HFFc6 (cell line): ENCODE results near the gene DEFB131A. TPM values are rescaled to one million over a fixed set of nuclear protein-coding genes. Genes with fewer than 3 reads are reported as not detected.
"Not testable (repeated sequence)": the region's sequence is repeated elsewhere in the genome, so short reads cannot be mapped to it uniquely, and the experiment has no call there.

Source experiments
- DNase-seq: peaks from one replicate; pipeline ENCODE4 v3.0.0-alpha.2; 2018
- H3K27ac Mint-ChIP-seq: 2 replicates; pipeline ENCODE4 v1.8.0; 2020; ENCODE audit warnings: mild to moderate bottlenecking, mixed read lengths
- H3K27me3 Mint-ChIP-seq: 2 replicates; pipeline ENCODE4 v1.8.0; 2021; ENCODE audit warnings: mild to moderate bottlenecking, moderate library complexity, mixed read lengths; ENCODE audit not compliant: insufficient read depth
- H3K36me3 Mint-ChIP-seq: 2 replicates; pipeline ENCODE4 v1.8.0; 2021; ENCODE audit warnings: low read depth, mixed read lengths
- H3K4me1 Mint-ChIP-seq: 2 replicates; pipeline ENCODE4 v1.8.0; 2020; ENCODE audit warnings: low read depth, mixed read lengths
- H3K4me3 Mint-ChIP-seq: 2 replicates; pipeline ENCODE4 v1.8.0; 2020; ENCODE audit warnings: mild to moderate bottlenecking, moderate library complexity, mixed read lengths
- H3K9me3 Mint-ChIP-seq: 2 replicates; pipeline ENCODE4 v1.8.0; 2020; ENCODE audit warnings: mild to moderate bottlenecking, mixed read lengths
- long read RNA-seq: library from polyadenylated mRNA; unstranded; transcript quantifications from one replicate; pipeline ENCODE4 v2.0.0, GENCODE V29; 2019
- total RNA-seq, 6 experiments: library from RNA; stranded (reverse); fragmentation: NEBNext Ultra II Directional; extraction: Animal tissue kit (Norgen Biotek cat#: 25700); gene quantifications; 2 replicates in 1 of 6; 3 replicates in 5 of 6; pipeline ENCODE4 v1.2.3, GENCODE V29; 2021
- TF ChIP-seq, protein P1 (sequence below): fragments of 200-600 bp; sonication (generic); IDR thresholded peaks from 2 replicates; pipeline ENCODE4 v1.5.0; 2021; ENCODE audit warnings: antibody characterized with exemption, mild to moderate bottlenecking

The DEFB131A gene, protein sequence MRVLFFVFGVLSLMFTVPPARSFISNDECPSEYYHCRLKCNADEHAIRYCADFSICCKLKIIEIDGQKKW
- total RNA-seq, result not detected
- long read RNA-seq, result 0 reads

DNA sequence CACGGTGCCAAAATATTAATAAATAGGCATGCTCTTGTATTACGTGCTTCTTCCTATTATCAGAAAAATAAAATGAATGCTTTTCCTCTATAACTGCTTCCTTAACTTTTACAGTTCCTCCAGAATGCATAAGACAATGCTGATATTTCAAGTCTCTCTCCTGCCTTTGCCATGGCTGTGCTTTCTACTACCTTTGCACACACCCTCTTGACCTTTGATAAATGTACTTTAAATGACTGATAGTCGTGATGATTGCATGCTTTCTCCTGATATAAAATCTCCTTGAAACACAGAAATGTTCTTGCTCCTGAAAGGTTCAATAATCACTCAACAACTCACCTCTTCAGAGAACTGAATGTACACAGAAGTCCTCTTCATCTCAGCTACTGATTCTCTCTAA lies at the start of gene DEFB131A:
Gene DEFB131A (plus strand): TSS at position 301 of the 400 bp plus-strand sequence. CDS start 120 bp downstream, outside the sequence.
- not testable (repeated sequence) for H3K27ac Mint-ChIP-seq, H3K27me3 Mint-ChIP-seq, H3K36me3 Mint-ChIP-seq, H3K4me3 Mint-ChIP-seq, H3K4me1 Mint-ChIP-seq, DNase-seq
- H3K9me3 Mint-ChIP-seq, result peaks cover 45% of the 10 kb centered on the region

DNA sequence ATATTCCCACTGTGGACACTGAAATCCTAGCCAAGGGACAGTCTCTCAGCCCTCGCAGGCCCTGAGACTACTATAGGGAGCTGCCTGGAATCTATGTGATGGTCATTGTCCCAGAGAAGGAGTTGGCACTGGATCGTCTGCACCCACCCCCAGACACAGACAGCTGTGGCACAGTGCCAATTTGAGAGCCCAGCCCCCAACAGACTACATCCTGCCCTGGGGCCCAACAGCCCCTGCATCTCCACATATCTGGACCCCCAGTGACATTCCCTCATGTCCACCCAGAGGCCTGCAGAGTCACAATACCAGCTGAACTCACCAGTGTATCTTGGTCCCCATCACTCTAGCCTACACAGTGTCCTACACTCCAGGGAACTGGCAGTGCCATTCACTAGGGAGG lies 38.4 kb upstream of the DEFB131A start:
- H3K4me1 Mint-ChIP-seq, H3K36me3 Mint-ChIP-seq, H3K27me3 Mint-ChIP-seq, H3K27ac Mint-ChIP-seq, H3K4me3 Mint-ChIP-seq, DNase-seq: not testable (repeated sequence)
- H3K9me3 Mint-ChIP-seq, result peaks cover 47% of the 10 kb centered on the region

DNA sequence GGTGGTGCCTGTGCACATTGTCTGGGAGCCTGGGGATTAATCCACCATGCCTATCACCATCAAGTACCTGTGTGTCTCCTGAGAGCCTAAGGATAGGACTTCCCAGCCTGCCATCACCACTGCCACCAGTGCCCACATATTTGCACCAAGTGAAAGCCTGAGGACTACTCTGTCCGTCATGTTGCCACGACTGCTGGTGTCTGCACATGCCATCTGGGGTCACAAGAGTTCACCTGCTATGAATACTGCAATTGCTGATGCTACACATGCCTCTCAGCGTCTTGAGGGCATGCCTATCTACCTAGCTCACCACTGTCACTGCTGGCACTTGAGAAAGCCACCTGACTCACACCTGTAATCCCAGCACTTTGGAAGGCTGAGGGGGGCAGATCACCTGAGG lies 37.7 kb upstream of the DEFB131A start:
- not testable (repeated sequence) for H3K36me3 Mint-ChIP-seq, H3K27ac Mint-ChIP-seq, DNase-seq, H3K4me1 Mint-ChIP-seq, H3K27me3 Mint-ChIP-seq, H3K4me3 Mint-ChIP-seq
- H3K9me3 Mint-ChIP-seq, result peaks cover 47% of the 10 kb centered on the region

- Mint-ChIP-seq H3K36me3 (no peaks in the 10 kb centered on the region; the same call in 1 of the 2 replicates), H3K27ac (no peak overlapping the region), H3K4me3 (no peak overlapping the region), H3K9me3 (peaks cover 66% of the 10 kb centered on the region), H3K4me1 (no peaks in the 10 kb centered on the region), H3K27me3 (no peaks in the 10 kb centered on the region)
- TF ChIP-seq, protein P1, sequence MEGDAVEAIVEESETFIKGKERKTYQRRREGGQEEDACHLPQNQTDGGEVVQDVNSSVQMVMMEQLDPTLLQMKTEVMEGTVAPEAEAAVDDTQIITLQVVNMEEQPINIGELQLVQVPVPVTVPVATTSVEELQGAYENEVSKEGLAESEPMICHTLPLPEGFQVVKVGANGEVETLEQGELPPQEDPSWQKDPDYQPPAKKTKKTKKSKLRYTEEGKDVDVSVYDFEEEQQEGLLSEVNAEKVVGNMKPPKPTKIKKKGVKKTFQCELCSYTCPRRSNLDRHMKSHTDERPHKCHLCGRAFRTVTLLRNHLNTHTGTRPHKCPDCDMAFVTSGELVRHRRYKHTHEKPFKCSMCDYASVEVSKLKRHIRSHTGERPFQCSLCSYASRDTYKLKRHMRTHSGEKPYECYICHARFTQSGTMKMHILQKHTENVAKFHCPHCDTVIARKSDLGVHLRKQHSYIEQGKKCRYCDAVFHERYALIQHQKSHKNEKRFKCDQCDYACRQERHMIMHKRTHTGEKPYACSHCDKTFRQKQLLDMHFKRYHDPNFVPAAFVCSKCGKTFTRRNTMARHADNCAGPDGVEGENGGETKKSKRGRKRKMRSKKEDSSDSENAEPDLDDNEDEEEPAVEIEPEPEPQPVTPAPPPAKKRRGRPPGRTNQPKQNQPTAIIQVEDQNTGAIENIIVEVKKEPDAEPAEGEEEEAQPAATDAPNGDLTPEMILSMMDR, result no peak
- DNase-seq, result no peak
Measured at GRCh38 chr4:9409793-9410192, 34.4 kb upstream of the DEFB131A start.

DNA sequence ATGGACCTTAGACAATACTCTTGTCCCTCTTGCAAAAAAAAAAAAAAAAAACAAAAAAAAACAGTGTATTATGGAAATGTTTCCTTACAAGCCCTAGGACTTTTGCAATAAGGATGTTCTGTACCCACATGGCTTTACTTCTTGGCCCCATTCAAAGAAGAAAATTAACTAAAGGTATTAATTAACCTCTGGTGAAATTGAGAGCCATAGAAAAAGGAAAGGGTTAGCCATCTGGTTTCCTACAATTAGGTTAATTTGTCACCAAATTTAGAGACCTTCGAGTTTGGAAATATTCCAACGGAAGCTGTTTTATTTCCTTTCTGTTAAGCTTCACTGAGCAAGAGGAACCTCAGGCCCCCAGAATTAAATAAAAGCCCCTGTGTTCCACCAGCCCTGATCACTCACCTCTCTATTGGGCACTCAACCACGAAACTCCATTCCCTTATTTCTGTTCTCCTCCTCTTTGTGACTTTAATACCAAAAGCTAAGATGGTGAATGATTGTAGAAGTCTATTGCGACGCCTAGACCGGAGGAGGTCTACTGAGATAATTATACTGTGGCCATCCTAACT lies 22.2 kb upstream of the DEFB131A start:
- H3K36me3 Mint-ChIP-seq, result not testable (repeated sequence)

DNA sequence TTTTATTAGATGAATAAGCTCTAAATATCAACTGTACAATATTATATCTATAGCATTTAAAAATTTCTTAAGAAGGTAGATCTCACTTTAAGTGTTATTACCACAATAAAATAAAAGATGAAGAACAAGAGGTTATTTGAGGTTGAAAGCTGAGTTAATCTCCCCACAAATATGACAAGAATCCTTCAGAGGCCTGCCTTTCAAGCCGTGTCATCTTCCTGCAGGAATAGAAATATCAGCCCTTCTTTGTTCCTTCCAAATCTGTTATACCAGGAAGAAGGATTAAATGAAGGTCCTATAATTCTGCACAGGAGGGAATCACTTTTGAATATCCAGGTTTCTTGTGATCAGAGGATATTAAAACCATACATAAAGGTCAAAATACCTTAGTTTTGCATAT lies 18.3 kb upstream of the DEFB131A start:
- not testable (repeated sequence) for H3K36me3 Mint-ChIP-seq, H3K27me3 Mint-ChIP-seq, DNase-seq, H3K4me1 Mint-ChIP-seq, H3K27ac Mint-ChIP-seq, H3K4me3 Mint-ChIP-seq
- H3K9me3 Mint-ChIP-seq, result peaks cover 20% of the 10 kb centered on the region

More for the DNA sequence above, 22.2 kb upstream of the DEFB131A start:
- DNase-seq, H3K27me3 Mint-ChIP-seq, H3K27ac Mint-ChIP-seq, H3K4me1 Mint-ChIP-seq, H3K4me3 Mint-ChIP-seq: not testable (repeated sequence)
- peaks cover 41% of the 10 kb centered on the region for H3K9me3 Mint-ChIP-seq

DNA sequence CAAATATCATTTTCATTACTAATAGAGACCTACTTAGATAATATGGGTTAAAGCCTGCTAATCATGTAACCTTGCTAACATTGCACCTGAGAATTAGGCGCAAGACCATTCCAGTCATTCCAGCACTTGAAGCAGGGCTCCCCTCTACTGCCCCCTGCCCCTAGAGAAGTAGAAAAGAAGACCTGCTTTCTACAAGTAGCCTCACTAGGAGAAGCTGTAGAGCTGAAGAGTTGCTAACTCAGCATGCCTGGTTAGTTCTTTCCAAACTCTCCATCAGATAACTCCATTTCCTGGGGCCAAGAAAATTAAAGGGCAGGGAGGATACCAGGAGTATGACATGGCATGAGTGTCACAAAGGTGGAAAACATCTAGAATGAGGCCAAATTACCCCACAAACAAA lies 14.2 kb upstream of the DEFB131A start:
- not testable (repeated sequence) for H3K4me3 Mint-ChIP-seq, H3K36me3 Mint-ChIP-seq, DNase-seq, H3K4me1 Mint-ChIP-seq, H3K27me3 Mint-ChIP-seq, H3K27ac Mint-ChIP-seq
- H3K9me3 Mint-ChIP-seq, result peaks cover 15% of the 10 kb centered on the region

- DNase-seq, H3K27ac Mint-ChIP-seq, H3K4me3 Mint-ChIP-seq, H3K36me3 Mint-ChIP-seq, H3K27me3 Mint-ChIP-seq, H3K4me1 Mint-ChIP-seq: not testable (repeated sequence)
- peaks cover 23% of the 10 kb centered on the region for H3K9me3 Mint-ChIP-seq
Measured at GRCh38 chr4:9433320-9433719, 10.9 kb upstream of the DEFB131A start.

DNA sequence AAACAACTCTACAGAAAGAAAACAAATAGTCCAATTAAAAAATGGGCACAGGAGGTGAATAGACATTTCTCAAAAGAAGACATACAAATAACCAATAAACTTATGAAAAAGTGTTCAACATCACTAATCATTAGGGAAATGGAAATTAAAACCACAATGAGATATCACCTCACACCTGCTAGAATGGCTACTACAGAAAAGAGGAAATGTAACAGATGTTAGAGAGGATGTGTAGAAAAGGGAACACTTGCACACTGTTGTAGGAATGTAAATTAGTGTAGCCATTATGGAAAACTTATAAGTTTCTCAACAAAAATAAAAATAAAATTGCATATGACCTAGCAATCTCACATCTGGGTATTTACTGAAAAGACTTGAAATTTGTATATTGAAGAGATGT lies 7.5 kb upstream of the DEFB131A start:
- H3K27ac Mint-ChIP-seq, DNase-seq, H3K4me3 Mint-ChIP-seq, H3K36me3 Mint-ChIP-seq, H3K27me3 Mint-ChIP-seq, H3K4me1 Mint-ChIP-seq: not testable (repeated sequence)
- peaks cover 42% of the 10 kb centered on the region for H3K9me3 Mint-ChIP-seq

- not testable (repeated sequence) for H3K4me3 Mint-ChIP-seq, H3K27me3 Mint-ChIP-seq, H3K36me3 Mint-ChIP-seq, DNase-seq, H3K27ac Mint-ChIP-seq, H3K4me1 Mint-ChIP-seq
- peaks cover 42% of the 10 kb centered on the region for H3K9me3 Mint-ChIP-seq
Measured at GRCh38 chr4:9442355-9442754, 1.9 kb upstream of the DEFB131A start.

GRCh38 chr4:9444681-9445080 lies 467 bp downstream of the DEFB131A start:
- not testable (repeated sequence) for H3K27ac Mint-ChIP-seq, H3K27me3 Mint-ChIP-seq, DNase-seq, H3K4me3 Mint-ChIP-seq, H3K4me1 Mint-ChIP-seq, H3K36me3 Mint-ChIP-seq
- peaks cover 39% of the 10 kb centered on the region for H3K9me3 Mint-ChIP-seq

DNA sequence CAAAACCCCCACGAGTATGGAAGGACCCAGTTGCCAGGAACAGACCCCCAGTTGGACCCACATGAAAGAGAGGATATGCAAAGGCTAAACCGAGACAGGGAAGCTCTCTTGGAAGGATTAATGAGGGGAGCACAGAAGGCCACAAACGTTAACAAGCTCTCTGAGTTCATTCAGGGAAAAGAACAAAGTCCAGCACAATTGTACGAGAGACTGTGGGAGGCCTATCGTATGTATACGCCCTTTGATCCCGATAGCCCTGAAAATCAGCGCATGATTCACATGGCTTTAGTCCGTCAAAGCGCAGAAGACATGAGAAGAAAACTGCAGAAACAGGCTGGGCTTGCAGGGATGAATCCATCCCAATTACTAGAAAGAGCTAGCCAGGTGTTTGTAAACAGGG lies 8.0 kb downstream of the DEFB131A start:
- H3K9me3 Mint-ChIP-seq, result peaks cover 42% of the 10 kb centered on the region
- DNase-seq, H3K27ac Mint-ChIP-seq, H3K27me3 Mint-ChIP-seq, H3K4me1 Mint-ChIP-seq, H3K36me3 Mint-ChIP-seq, H3K4me3 Mint-ChIP-seq: not testable (repeated sequence)

- H3K9me3 Mint-ChIP-seq, result peaks cover 34% of the 10 kb centered on the region
- H3K27ac Mint-ChIP-seq, H3K36me3 Mint-ChIP-seq, DNase-seq, H3K4me3 Mint-ChIP-seq, H3K27me3 Mint-ChIP-seq, H3K4me1 Mint-ChIP-seq: not testable (repeated sequence)
Measured at GRCh38 chr4:9454284-9454683, 10.1 kb downstream of the DEFB131A start.
